NCI-H2227 (cell line): ENCODE measurements around the gene CAPN8.

ENCODE experiments used
- DNase-seq: peaks from one replicate; lab custom pipeline; 2025; ENCODE audit not compliant: unreplicated experiment; lab: John Stamatoyannopoulos, UW

Gene CAPN8

GRCh38 chr1:223657978-223658377 is 7.5 kb downstream of the CAPN8 start:
- no peak for DNase-seq

GRCh38 chr1:223654083-223654482 is 11.4 kb downstream of the CAPN8 start:
- no peak for DNase-seq

GRCh38 chr1:223653431-223653830 is 12.1 kb downstream of the CAPN8 start:
- no peak for DNase-seq

- no peak for DNase-seq
Observed at GRCh38 chr1:223653015-223653414, 12.5 kb downstream of the CAPN8 start.

- no peak for DNase-seq
Observed at GRCh38 chr1:223652436-223652941, 13.0 kb downstream of the CAPN8 start.

GRCh38 chr1:223651291-223651991 is 14.1 kb downstream of the CAPN8 start:
- no peak for DNase-seq

GRCh38 chr1:223650465-223650864 is 15.0 kb downstream of the CAPN8 start:
- no peak for DNase-seq

GRCh38 chr1:223649222-223649621 is 16.3 kb downstream of the CAPN8 start:
- DNase-seq: no peak

GRCh38 chr1:223647249-223647648 is 18.3 kb downstream of the CAPN8 start:
- no peak for DNase-seq

- DNase-seq: no peak
Observed at GRCh38 chr1:223645903-223646302, 19.6 kb downstream of the CAPN8 start.

GRCh38 chr1:223642237-223642636 is 23.3 kb downstream of the CAPN8 start:
- peak; percentile 79 for DNase-seq

GRCh38 chr1:223641523-223642039 is 23.9 kb downstream of the CAPN8 start:
- no peak for DNase-seq

- no peak for DNase-seq
Observed at GRCh38 chr1:223639331-223639749, 26.2 kb downstream of the CAPN8 start.

GRCh38 chr1:223635236-223635635 is 30.3 kb downstream of the CAPN8 start:
- peak; percentile 65 for DNase-seq

- DNase-seq: no peak
Observed at GRCh38 chr1:223634423-223634822, 31.1 kb downstream of the CAPN8 start.

GRCh38 chr1:223631956-223632355 is 33.5 kb downstream of the CAPN8 start:
- DNase-seq: peak; percentile 61

- DNase-seq: peak; percentile 56
Observed at GRCh38 chr1:223631473-223631872, 34.0 kb downstream of the CAPN8 start.

- no peak for DNase-seq
Observed at GRCh38 chr1:223629126-223629457, 36.4 kb downstream of the CAPN8 start.

GRCh38 chr1:223628233-223629125 is 37.0 kb downstream of the CAPN8 start:
- DNase-seq: peak; percentile 14

- no peak for DNase-seq
Observed at GRCh38 chr1:223622132-223622842, 43.2 kb downstream of the CAPN8 start.

GRCh38 chr1:223621312-223621734 is 44.2 kb downstream of the CAPN8 start:
- no peak for DNase-seq
